Fibroblast of mammary gland (primary cell): Measurements from ENCODE around the gene GPR160.
"Not testable (repeated sequence)": the region's sequence is repeated elsewhere in the genome, so short reads cannot be mapped to it uniquely, and the experiment has no call there.

Source experiments
- DNase-seq: peaks from one replicate; pipeline ENCODE4 v3.0.0-alpha.2; 2010; ENCODE audit warnings: low read depth
- H3K4me3 ChIP-seq: 2 replicates; pipeline ENCODE4 v1.5.1; 2011; ENCODE audit warnings: low read depth, mild to moderate bottlenecking, low read length, moderate library complexity; ENCODE audit not compliant: control insufficient read depth
- TF ChIP-seq, protein P1 (sequence below): conservative IDR thresholded peaks from 2 replicates; pipeline ENCODE4 v1.5.1; 2011; ENCODE audit warnings: low read depth, low read length, inconsistent platforms; ENCODE audit not compliant: control insufficient read depth, insufficient read depth

The GPR160 gene

DNA sequence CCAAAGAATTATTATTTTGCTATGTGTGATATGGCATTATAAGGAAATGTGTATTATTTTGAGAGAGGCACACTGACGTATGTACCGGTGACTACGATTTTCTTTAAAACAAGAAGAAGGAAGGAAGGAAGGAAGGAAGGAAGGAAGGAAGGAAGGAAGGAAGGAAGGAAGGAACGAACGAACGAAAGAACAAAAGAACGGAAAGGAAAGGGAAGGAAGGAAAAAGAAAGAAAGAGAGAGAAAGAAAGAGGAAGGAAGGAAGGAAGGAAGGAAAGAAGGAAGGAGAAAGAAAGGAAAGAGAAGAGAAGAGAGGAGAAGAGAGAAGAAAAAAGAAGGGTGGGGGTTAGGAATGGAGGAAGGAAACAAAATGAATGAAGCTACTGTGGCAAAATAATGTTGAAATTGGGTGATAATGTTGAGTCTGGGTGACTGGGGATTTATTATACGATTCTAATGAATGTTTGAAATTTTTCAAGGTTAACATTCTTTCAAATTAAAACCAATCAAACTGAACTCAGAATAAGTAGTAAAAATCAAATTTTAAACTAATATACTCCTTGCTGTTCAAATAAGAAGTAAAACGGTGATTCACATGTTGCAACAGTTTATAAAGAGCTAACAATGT is 73.5 kb downstream of the GPR160 start:
- TF ChIP-seq, protein P1, sequence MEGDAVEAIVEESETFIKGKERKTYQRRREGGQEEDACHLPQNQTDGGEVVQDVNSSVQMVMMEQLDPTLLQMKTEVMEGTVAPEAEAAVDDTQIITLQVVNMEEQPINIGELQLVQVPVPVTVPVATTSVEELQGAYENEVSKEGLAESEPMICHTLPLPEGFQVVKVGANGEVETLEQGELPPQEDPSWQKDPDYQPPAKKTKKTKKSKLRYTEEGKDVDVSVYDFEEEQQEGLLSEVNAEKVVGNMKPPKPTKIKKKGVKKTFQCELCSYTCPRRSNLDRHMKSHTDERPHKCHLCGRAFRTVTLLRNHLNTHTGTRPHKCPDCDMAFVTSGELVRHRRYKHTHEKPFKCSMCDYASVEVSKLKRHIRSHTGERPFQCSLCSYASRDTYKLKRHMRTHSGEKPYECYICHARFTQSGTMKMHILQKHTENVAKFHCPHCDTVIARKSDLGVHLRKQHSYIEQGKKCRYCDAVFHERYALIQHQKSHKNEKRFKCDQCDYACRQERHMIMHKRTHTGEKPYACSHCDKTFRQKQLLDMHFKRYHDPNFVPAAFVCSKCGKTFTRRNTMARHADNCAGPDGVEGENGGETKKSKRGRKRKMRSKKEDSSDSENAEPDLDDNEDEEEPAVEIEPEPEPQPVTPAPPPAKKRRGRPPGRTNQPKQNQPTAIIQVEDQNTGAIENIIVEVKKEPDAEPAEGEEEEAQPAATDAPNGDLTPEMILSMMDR = no peak
- no peak overlapping the region for H3K4me3 ChIP-seq
- no peak for DNase-seq

DNA sequence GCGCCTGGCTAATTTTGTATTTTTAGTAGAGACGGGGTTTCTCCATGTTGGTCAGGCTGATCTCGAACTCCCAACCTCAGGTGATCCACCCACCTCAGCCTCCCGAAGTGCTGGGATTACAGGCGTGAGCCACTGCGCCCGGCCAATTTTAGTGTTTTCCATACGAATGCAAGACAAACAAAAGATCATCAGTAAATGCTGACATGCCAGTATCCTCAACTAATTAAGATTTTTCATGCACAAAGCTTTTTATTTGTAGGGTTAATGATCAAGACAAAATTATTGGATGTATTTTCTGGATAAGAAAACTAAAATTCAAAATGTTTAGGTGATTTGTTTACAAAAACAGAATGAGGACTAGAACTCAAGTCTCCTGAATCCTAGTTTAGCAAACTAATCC is 76.4 kb downstream of the GPR160 start:
- not testable (repeated sequence) for H3K4me3 ChIP-seq, DNase-seq

DNA sequence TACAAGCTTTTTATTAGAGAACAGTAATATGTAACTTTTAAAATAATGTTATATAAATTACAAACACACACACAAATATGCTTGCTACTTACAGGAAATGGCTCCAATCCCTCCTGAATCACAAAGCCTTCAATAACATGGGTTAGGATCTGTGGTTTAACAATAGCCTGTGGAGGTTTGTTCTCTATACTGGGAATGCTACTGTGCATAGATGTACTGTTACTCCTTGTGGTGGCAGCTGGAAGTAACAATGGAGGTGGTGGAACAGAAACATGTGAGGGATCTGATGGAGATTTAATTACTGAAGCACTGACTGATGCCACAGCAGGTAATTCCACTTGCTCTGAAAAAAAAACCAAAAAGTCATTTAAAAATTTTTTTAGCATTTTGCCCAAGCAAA is 79.3 kb downstream of the GPR160 start:
- TF ChIP-seq, protein P1 = peak; percentile 40
- peak; percentile 11 for DNase-seq
- no peak overlapping the region for H3K4me3 ChIP-seq

DNA sequence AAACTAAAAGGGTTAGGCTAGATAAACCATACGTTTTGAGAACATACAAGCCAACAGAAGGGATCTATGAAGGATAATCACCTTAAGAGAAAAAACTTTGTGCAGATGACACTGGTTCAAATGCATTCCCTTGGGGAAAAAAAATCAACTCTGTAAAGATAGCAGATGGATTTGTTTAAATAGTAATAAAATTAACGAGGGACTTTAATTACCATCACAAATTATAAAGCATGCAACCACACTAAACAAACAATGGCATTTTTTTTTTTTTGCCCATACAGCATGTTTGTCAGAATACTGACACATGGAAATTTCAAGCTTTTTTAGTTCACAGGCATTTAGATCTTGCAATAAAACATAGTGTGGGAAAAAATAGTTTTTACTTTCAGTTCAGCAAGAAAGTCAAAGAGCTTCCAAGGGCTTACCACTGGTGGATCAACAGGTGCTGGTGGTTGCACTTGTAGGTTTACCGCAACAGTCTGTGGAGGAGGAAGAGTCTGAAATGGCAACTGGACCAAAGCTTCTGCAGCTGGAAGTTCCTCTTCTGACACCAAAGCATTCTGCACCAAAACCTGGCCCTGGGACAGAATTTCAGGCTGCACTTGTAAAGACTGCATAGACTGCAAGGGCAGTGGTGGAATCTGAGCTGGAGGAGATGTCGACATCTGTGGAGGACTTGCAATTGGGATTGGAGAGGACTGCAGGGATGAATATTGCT is 90.6 kb downstream of the GPR160 start:
- H3K4me3 ChIP-seq = no peak overlapping the region
- DNase-seq = no peak
- TF ChIP-seq, protein P1 = no peak

DNA sequence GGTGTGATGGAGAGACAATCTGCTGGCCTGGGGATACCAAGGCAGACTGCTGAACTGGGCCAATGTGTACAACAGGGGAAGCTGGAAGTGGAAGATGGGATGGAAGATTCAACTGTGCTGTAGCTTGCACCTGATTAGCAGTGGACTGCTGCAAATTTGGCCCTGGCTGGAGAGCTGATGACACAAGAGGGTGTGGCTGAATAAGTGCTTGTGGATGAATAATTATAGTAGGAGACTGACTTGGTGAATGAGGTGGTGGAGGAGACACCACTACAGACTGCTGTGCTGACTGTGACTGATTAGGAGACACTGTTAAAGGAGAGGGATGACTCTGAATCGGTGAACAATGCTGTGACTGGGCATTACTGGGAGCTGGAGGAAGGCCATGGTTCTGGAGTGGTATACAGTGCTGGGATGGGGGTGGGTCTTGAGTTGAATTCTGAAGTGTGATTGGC is 91.2 kb downstream of the GPR160 start:
- no peak overlapping the region for H3K4me3 ChIP-seq
- TF ChIP-seq, protein P1 = no peak
- peak; percentile 64 for DNase-seq

DNA sequence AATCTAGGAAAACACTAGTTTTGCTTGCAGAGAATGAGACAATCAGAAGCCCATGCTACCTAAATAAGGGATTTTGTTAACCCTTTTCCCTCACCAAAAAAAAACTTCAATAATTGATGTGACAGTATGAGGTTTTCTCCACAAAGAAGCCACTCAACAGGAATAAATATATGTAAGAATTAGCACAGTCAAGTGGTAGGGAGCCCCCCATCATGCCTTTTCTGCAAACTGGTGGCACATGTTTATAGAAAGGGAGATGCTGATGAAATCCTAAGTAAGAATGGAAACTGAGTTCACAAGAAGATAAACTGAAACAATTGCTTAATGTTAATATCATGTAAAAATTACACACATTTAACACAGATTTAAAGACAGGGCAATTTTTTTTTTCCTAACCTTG is 92.7 kb downstream of the GPR160 start:
- DNase-seq = no peak
- TF ChIP-seq, protein P1 = no peak
- H3K4me3 ChIP-seq = no peak overlapping the region

DNA sequence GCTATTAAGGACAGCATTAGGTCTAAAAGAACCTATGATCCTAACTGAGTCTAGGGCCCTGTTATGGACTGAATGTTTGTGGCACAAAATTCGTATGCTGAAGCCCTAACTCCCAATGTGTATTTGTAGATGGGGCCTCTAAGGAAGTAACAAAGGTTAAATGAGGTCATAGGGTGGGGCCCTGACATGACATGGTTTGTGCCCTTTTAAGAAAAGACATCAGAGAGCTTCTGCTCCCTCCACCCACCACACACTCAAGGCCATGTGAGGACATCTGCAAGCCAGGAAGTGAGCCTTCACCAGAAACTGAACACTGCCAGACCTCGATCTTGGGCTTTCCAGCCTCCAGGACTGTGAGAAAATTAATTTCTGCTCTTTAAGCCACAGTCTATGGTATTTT is 94.5 kb downstream of the GPR160 start:
- TF ChIP-seq, protein P1 = no peak
- no peak overlapping the region for H3K4me3 ChIP-seq
- DNase-seq = peak; percentile 50
